ENCODE measurements around the gene ITGB3.

Gene ITGB3

GRCh38 chr17:47281216-47281615, 27.6 kb downstream of the ITGB3 start:
- no peak for DNase-seq (ENCODE audit: low spot score)
- Histone ChIP-seq H2AFZ (ENCODE audit: low read length) (no peak overlapping the region), H3K4ac (ENCODE audit: low read length) (no peak overlapping the region)

DNA sequence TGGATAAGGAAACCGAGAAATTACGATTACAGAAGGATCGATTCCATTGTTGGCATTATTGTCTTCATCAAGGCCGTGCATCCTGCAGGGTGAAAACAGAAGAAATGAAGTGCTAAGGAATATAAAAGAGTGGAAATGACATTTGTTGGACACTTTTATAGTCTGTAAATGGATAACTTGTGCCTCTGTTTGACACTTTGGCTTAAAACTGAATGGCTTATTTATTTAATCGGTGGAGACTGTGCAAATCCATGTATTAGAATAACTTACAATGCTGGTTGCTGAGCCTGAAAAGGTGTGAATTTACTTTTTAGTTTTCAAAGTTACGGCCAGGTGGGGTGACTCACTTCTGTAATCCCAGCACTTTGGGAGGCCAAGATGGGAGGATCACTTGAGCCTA, 31.4 kb downstream of the ITGB3 start:
- no peak overlapping the region for H3K9ac ChIP-seq (ENCODE audit: low read depth, low read length, poor library complexity)
- H2BK12ac ChIP-seq (ENCODE audit: low read length): no peak overlapping the region
- DNase-seq (ENCODE audit: low spot score): no peak
- no peak overlapping the region for H3K4ac ChIP-seq (ENCODE audit: low read length)
- H3K14ac ChIP-seq (ENCODE audit: low read length): no peak overlapping the region
- H3K36me3 ChIP-seq (replicated peaks in 1 of 2; ENCODE audit: control insufficient read depth in 2 of 2, insufficient read depth in 2 of 2, low read length in 2 of 2): no peaks in the 10 kb centered on the region
- no peak overlapping the region for H2BK5ac ChIP-seq (ENCODE audit: low read length)
- H3K4me3 ChIP-seq (ENCODE audit: low read length in 2 of 2): no peak overlapping the region
- no peak overlapping the region for H4K91ac ChIP-seq (ENCODE audit: low read depth, low read length, poor library complexity)
- H3K23ac ChIP-seq (ENCODE audit: low read depth, low read length, poor library complexity): no peak overlapping the region
- no peak overlapping the region for H2AFZ ChIP-seq (ENCODE audit: low read length)
- H3K27ac ChIP-seq (replicated peaks; ENCODE audit: low read length): no peak overlapping the region
- no peak overlapping the region for H3K18ac ChIP-seq (ENCODE audit: low read length)
- H4K8ac ChIP-seq (ENCODE audit: low read depth, low read length): no peak overlapping the region
- WGBS, 2 donors (ENCODE audit: extremely low coverage in 2 of 2, insufficient read length in 2 of 2, insufficient replicate concordance in 1 of 2): no CpG with 5 or more reads among the region's 6 CpGs
- peaks cover 0 to 8% of the 10 kb centered on the region in 2 donors for H3K4me1 ChIP-seq (ENCODE audit: control insufficient read depth in 2 of 2, insufficient read depth in 1 of 2, low read depth in 1 of 2, low read length in 2 of 2)
- H2BK120ac ChIP-seq (ENCODE audit: low read depth, low read length): no peak overlapping the region
- H3K4me2 ChIP-seq (ENCODE audit: insufficient read depth, low read length, poor library complexity, severe bottlenecking): no peak overlapping the region
- no peak overlapping the region for H2AK5ac ChIP-seq (ENCODE audit: low read depth, low read length)
- H3K27me3 ChIP-seq (ENCODE audit: control insufficient read depth in 3 of 3, insufficient read depth in 3 of 3, low read depth in 1 of 3, low read length in 3 of 3): no peaks in the 10 kb centered on the region
- H3K9me3 ChIP-seq (replicated peaks in 1 of 2; ENCODE audit: control insufficient read depth in 2 of 2, insufficient read depth in 1 of 2, low read depth in 1 of 2, low read length in 2 of 2): no peaks in the 10 kb centered on the region
- no peak overlapping the region for H2BK15ac ChIP-seq (ENCODE audit: low read length)
- H3K79me1 ChIP-seq (ENCODE audit: low read depth, low read length): no peaks in the 10 kb centered on the region

More at GRCh38 chr17:47281216-47281615, 27.6 kb downstream of the ITGB3 start:
- no peak overlapping the region for H2BK15ac ChIP-seq (ENCODE audit: low read length)
- H3K79me1 ChIP-seq (ENCODE audit: low read depth, low read length): no peaks in the 10 kb centered on the region
- no peak overlapping the region for H4K91ac ChIP-seq (ENCODE audit: low read depth, low read length, poor library complexity)
- H3K18ac ChIP-seq (ENCODE audit: low read length): no peak overlapping the region
- H3K4me3 ChIP-seq (ENCODE audit: low read length in 2 of 2): no peak overlapping the region
- no CpG with 5 or more reads among the region's 6 CpGs for WGBS, 2 donors (ENCODE audit: extremely low coverage in 2 of 2, insufficient read length in 2 of 2, insufficient replicate concordance in 1 of 2)
- no peak overlapping the region for H3K27ac ChIP-seq (replicated peaks; ENCODE audit: low read length)
- H3K9me3 ChIP-seq (replicated peaks in 1 of 2; ENCODE audit: control insufficient read depth in 2 of 2, insufficient read depth in 1 of 2, low read depth in 1 of 2, low read length in 2 of 2): no peaks in the 10 kb centered on the region
- no peak overlapping the region for H3K14ac ChIP-seq (ENCODE audit: low read length)
- H2BK5ac ChIP-seq (ENCODE audit: low read length): no peak overlapping the region
- no peak overlapping the region for H3K23ac ChIP-seq (ENCODE audit: low read depth, low read length, poor library complexity)
- H3K9ac ChIP-seq (ENCODE audit: low read depth, low read length, poor library complexity): no peak overlapping the region
- no peak overlapping the region for H4K8ac ChIP-seq (ENCODE audit: low read depth, low read length)
- no peak overlapping the region for H2BK120ac ChIP-seq (ENCODE audit: low read depth, low read length)
- no peaks in the 10 kb centered on the region for H3K27me3 ChIP-seq (ENCODE audit: control insufficient read depth in 3 of 3, insufficient read depth in 3 of 3, low read depth in 1 of 3, low read length in 3 of 3)
- no peaks in the 10 kb centered on the region for H3K36me3 ChIP-seq (replicated peaks in 1 of 2; ENCODE audit: control insufficient read depth in 2 of 2, insufficient read depth in 2 of 2, low read length in 2 of 2)
- no peak overlapping the region for H2BK12ac ChIP-seq (ENCODE audit: low read length)
- no peak overlapping the region for H3K4me2 ChIP-seq (ENCODE audit: insufficient read depth, low read length, poor library complexity, severe bottlenecking)
- peaks cover 10 to 28% of the 10 kb centered on the region in 2 donors for H3K4me1 ChIP-seq (ENCODE audit: control insufficient read depth in 2 of 2, insufficient read depth in 1 of 2, low read depth in 1 of 2, low read length in 2 of 2)
- H2AK5ac ChIP-seq (ENCODE audit: low read depth, low read length): no peak overlapping the region

GRCh38 chr17:47286198-47286914, 32.7 kb downstream of the ITGB3 start:
- H3K79me1 ChIP-seq (ENCODE audit: low read depth, low read length): no peaks in the 10 kb centered on the region

GRCh38 chr17:47287068-47287467, 33.4 kb downstream of the ITGB3 start:
- no peak overlapping the region for H3K14ac ChIP-seq (ENCODE audit: low read length)
- no peak overlapping the region for H3K23ac ChIP-seq (ENCODE audit: low read depth, low read length, poor library complexity)
- H3K36me3 ChIP-seq (replicated peaks in 1 of 2; ENCODE audit: control insufficient read depth in 2 of 2, insufficient read depth in 2 of 2, low read length in 2 of 2): no peaks in the 10 kb centered on the region
- H3K18ac ChIP-seq (ENCODE audit: low read length): no peak overlapping the region
- no peak overlapping the region for H2BK5ac ChIP-seq (ENCODE audit: low read length)
- no peak overlapping the region for H2BK15ac ChIP-seq (ENCODE audit: low read length)
- H3K4me1 ChIP-seq (ENCODE audit: control insufficient read depth in 2 of 2, insufficient read depth in 1 of 2, low read depth in 1 of 2, low read length in 2 of 2): no peaks in the 10 kb centered on the region
- no peak overlapping the region for H4K8ac ChIP-seq (ENCODE audit: low read depth, low read length)
- WGBS, 2 donors (ENCODE audit: extremely low coverage in 2 of 2, insufficient read length in 2 of 2, insufficient replicate concordance in 1 of 2): no CpG with 5 or more reads among the region's 4 CpGs
- no peaks in the 10 kb centered on the region for H3K9me3 ChIP-seq (replicated peaks in 1 of 2; ENCODE audit: control insufficient read depth in 2 of 2, insufficient read depth in 1 of 2, low read depth in 1 of 2, low read length in 2 of 2)
- no peak for DNase-seq (ENCODE audit: low spot score)
- no peak overlapping the region for H3K9ac ChIP-seq (ENCODE audit: low read depth, low read length, poor library complexity)
- H3K4me3 ChIP-seq (ENCODE audit: low read length in 2 of 2): no peak overlapping the region
- no peak overlapping the region for H2AFZ ChIP-seq (ENCODE audit: low read length)
- H2BK12ac ChIP-seq (ENCODE audit: low read length): no peak overlapping the region
- no peak overlapping the region for H2AK5ac ChIP-seq (ENCODE audit: low read depth, low read length)
- H3K79me1 ChIP-seq (ENCODE audit: low read depth, low read length): no peaks in the 10 kb centered on the region
- no peak overlapping the region for H3K27ac ChIP-seq (replicated peaks; ENCODE audit: low read length)
- H2BK120ac ChIP-seq (ENCODE audit: low read depth, low read length): no peak overlapping the region
- no peak overlapping the region for H4K91ac ChIP-seq (ENCODE audit: low read depth, low read length, poor library complexity)
- no peaks in the 10 kb centered on the region for H3K27me3 ChIP-seq (ENCODE audit: control insufficient read depth in 3 of 3, insufficient read depth in 3 of 3, low read depth in 1 of 3, low read length in 3 of 3)
- H3K4me2 ChIP-seq (ENCODE audit: insufficient read depth, low read length, poor library complexity, severe bottlenecking): no peak overlapping the region
- H3K4ac ChIP-seq (ENCODE audit: low read length): no peak overlapping the region

More at GRCh38 chr17:47286198-47286914, 32.7 kb downstream of the ITGB3 start:
- no peak for DNase-seq (ENCODE audit: low spot score)
- no peak overlapping the region for H2BK5ac ChIP-seq (ENCODE audit: low read length)
- no peak overlapping the region for H2AK5ac ChIP-seq (ENCODE audit: low read depth, low read length)
- no peak overlapping the region for H2BK12ac ChIP-seq (ENCODE audit: low read length)
- no peak overlapping the region for H3K18ac ChIP-seq (ENCODE audit: low read length)
- H3K9me3 ChIP-seq (replicated peaks in 1 of 2; ENCODE audit: control insufficient read depth in 2 of 2, insufficient read depth in 1 of 2, low read depth in 1 of 2, low read length in 2 of 2): no peaks in the 10 kb centered on the region
- H3K27ac ChIP-seq (replicated peaks; ENCODE audit: low read length): no peak overlapping the region
- H3K14ac ChIP-seq (ENCODE audit: low read length): no peak overlapping the region
- no peak overlapping the region for H4K91ac ChIP-seq (ENCODE audit: low read depth, low read length, poor library complexity)
- no peaks in the 10 kb centered on the region for H3K4me1 ChIP-seq (ENCODE audit: control insufficient read depth in 2 of 2, insufficient read depth in 1 of 2, low read depth in 1 of 2, low read length in 2 of 2)
- no peak overlapping the region for H2AFZ ChIP-seq (ENCODE audit: low read length)
- H2BK15ac ChIP-seq (ENCODE audit: low read length): no peak overlapping the region
- H4K8ac ChIP-seq (ENCODE audit: low read depth, low read length): no peak overlapping the region
- no peak overlapping the region for H3K23ac ChIP-seq (ENCODE audit: low read depth, low read length, poor library complexity)
- H3K4ac ChIP-seq (ENCODE audit: low read length): no peak overlapping the region
- no peak overlapping the region for H3K4me3 ChIP-seq (ENCODE audit: low read length in 2 of 2)
- H2BK120ac ChIP-seq (ENCODE audit: low read depth, low read length): no peak overlapping the region
- no peak overlapping the region for H3K9ac ChIP-seq (ENCODE audit: low read depth, low read length, poor library complexity)
- WGBS, 2 donors (ENCODE audit: extremely low coverage in 2 of 2, insufficient read length in 2 of 2, insufficient replicate concordance in 1 of 2): no CpG with 5 or more reads among the region's 6 CpGs
- H3K27me3 ChIP-seq (ENCODE audit: control insufficient read depth in 3 of 3, insufficient read depth in 3 of 3, low read depth in 1 of 3, low read length in 3 of 3): no peaks in the 10 kb centered on the region
- H3K36me3 ChIP-seq (replicated peaks in 1 of 2; ENCODE audit: control insufficient read depth in 2 of 2, insufficient read depth in 2 of 2, low read length in 2 of 2): no peaks in the 10 kb centered on the region
- no peak overlapping the region for H3K4me2 ChIP-seq (ENCODE audit: insufficient read depth, low read length, poor library complexity, severe bottlenecking)
